Stimulated activated CD8-positive, alpha-beta memory T cell treated with anti-CD3 and anti-CD28 coated beads, Interleukin-15, amount 100 ng/mL, for 4 hours (primary cell): ENCODE results near the gene VPS37B.
"Not testable (repeated sequence)": the region's sequence is repeated elsewhere in the genome, so short reads cannot be mapped to it uniquely, and the experiment has no call there.

ENCODE experiments used
- DNase-seq, 2 donors: peaks; one replicate each; pipeline ENCODE4 v3.0.0-alpha.2; 2020; ENCODE audit warnings: low read depth in 2 of 2

The VPS37B gene

DNA sequence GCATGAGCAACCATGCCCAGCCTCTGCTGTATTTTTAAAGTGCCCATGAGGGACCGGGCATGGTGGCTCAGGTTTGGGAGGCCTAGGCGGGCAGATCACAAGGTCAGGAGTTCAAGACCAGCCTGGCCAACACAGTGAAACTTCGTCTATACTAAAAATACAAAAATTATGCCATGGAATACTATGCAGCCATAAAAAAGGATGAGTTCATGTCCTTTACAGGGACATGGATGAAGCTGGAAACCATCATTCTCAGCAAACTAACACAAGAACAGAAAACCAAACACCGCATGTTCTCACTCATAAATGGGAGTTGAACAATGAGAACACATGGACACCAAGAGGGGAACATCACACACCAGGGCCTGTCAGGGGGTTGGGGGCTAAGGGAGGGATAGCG is 9.3 kb upstream of the VPS37B start:
- not testable (repeated sequence) for DNase-seq

- no peak for DNase-seq
Measured at GRCh38 chr12:122903693-122904034, 7.7 kb upstream of the VPS37B start.

DNA sequence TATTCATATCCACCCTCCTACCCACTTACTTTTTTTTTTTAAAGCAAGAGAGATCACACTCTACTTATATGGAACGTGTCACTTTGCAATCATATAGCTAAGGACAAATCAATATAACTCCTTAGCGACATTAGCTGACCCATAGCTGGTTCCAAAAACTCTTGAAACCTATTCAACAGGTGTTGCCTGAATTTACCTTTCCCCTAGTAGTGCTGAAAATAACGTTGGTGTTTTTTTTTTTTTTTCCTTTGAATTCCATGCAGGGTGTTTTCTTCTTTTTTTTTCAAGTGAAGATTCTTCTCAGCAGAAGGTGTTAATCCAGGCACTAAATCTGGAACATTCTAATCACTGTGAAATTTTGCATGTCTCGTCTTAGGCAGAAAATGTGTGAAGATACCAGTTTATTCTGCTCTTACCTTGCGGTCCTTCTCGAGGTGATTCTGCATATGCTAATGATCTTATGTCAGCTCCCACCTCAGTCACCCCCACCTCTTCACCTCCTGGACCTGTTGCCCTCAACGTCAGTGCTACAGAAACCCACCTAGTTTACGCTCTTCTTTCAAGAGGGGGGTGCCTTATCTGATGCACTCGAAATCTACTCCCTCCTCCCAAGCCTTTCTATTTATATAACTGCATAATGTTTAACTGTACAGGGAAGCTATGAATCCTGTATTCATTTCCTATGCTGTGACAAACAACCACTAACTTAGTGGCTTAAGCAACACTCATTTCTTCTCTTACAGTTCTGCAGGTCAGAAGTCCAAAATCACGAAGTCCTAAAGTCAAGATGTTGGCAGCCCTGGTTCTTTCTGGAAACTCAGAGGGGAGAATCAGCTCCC is 7.1 kb upstream of the VPS37B start:
- DNase-seq, result no peak

- no peak for DNase-seq
Measured at GRCh38 chr12:122899887-122900286, 4.0 kb upstream of the VPS37B start.

- no peak for DNase-seq
Measured at GRCh38 chr12:122896662-122897061, 738 bp upstream of the VPS37B start.

GRCh38 chr12:122895320-122895703 is 612 bp downstream of the VPS37B start:
- DNase-seq, result no peak

- DNase-seq, result no peak
Measured at GRCh38 chr12:122894193-122895121, 1.5 kb downstream of the VPS37B start.

GRCh38 chr12:122893208-122894153 is 2.4 kb downstream of the VPS37B start:
- no peak for DNase-seq

GRCh38 chr12:122892724-122893123 is 3.2 kb downstream of the VPS37B start:
- not testable (repeated sequence) for DNase-seq

DNA sequence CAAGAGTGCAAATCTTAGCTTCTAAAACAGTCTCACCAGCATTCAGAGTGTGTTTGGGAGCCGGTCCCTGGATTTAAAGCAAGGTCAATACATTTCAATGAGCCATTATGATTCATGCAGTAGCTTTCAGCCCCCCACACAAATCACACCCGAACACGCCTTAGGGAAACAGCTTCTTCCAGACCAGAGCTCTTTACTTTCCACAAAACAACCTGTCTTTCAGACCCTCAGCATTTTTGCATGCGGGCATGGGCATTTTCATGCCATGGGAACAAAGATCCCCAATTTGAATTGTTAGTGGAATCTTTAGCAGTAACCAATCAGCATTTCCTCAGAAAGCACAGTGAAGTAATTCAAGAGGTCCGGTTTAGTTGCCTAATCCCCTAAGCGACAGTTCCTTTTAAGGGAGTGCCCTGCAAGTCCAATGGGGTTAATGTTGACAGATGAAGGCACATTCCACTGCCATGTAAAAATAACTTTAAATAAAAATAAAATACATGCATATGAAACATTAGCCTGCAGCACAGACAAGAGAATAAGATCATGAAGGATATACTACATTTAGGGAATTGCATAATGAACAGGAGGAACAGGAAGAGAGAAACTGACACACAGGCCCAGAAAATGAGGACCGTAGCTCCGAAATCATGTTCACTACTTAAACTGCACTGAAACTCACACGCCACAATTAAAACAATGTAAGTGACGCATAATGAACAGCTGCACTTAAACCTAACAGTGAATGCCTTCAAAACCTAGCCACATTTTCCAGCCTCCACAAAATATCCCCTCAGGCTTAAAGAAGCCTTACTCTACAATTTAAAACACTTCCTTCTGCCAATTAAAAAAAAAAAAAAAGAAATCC is 4.0 kb downstream of the VPS37B start:
- DNase-seq, result no peak

DNA sequence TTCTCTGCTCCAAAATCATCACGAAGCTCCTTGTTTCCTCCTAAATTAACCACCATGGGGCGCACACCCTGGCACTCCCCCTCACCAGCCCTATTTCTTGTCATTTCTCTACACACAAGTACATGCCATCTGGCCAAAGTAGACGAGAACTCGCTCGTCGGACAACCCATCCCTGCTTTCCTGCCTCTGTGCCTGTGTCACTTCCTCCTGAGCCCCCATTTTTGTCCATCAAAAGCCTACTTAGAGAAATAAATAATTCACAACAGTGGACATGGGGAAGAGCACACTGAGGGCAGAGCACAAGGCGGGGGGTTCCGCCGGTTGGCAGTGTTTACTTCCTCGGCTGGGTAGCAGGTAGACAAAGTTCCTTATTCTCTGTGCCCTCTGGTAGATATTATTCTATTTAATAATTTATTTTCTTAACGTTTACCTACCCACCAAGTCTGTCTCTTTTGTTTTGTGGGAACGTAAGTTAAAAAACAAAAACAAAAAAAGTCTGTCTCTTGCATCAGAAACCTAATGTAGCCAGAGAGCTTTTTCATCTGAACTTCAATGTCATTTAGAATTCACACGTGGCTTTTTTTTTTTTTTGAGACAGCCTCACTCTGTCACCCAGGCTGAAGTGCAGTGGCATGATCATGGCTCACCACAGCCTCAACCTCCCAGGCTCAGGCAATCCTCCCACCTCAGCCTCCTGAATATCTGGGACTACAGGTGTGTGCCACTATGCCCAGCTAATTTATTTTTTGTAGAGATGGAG is 6.0 kb downstream of the VPS37B start:
- no peak for DNase-seq

DNA sequence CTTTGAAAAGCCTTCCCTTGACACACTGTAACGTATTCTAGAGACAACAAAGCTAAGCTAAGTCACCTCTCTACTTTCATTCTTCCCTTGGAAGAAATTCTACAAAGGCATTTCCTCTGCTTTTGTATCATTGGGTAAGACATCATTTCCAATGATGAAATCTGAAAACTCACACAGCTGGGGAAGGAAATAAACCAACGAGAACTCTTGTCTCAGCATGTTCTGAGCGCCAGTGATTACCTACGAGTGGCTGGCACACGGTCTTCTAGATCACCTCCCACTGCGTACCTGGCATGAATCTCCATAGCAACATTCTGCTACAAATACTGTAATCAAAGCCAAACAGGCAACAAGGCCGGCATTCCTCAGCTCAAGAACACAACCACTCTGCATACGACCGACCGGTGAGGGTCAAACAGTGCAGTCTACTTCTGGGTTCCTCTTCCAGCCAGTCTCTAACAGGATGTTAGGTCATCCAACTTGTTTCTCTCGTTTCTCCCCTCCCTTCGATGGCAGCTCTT is 7.6 kb downstream of the VPS37B start:
- no peak for DNase-seq

- DNase-seq, result no peak
Measured at GRCh38 chr12:122887819-122888212, 8.1 kb downstream of the VPS37B start.

GRCh38 chr12:122886851-122887818 is 8.8 kb downstream of the VPS37B start:
- peak in 1 of 2 donors; percentile 43 for DNase-seq

- no peak for DNase-seq
Measured at GRCh38 chr12:122886161-122886560, 9.8 kb downstream of the VPS37B start.

DNA sequence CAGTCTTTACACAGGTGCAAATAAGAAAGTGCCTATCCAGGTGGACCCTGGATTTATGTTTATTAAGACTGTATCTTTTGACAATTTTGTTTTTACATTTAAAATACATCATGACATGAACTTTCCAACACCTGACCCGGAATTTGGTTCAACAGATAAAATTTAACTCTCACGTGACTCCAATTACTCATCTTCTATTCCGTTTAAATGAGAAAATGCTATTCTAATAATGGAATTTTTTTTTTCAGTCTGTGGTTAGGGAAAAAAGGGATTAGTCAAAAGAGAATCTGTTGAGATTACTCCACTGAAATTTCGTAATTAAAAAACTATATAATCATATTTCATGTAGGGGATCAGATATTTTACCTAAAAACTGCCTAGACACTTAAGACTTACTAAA is 11.1 kb downstream of the VPS37B start:
- DNase-seq, result no peak

DNA sequence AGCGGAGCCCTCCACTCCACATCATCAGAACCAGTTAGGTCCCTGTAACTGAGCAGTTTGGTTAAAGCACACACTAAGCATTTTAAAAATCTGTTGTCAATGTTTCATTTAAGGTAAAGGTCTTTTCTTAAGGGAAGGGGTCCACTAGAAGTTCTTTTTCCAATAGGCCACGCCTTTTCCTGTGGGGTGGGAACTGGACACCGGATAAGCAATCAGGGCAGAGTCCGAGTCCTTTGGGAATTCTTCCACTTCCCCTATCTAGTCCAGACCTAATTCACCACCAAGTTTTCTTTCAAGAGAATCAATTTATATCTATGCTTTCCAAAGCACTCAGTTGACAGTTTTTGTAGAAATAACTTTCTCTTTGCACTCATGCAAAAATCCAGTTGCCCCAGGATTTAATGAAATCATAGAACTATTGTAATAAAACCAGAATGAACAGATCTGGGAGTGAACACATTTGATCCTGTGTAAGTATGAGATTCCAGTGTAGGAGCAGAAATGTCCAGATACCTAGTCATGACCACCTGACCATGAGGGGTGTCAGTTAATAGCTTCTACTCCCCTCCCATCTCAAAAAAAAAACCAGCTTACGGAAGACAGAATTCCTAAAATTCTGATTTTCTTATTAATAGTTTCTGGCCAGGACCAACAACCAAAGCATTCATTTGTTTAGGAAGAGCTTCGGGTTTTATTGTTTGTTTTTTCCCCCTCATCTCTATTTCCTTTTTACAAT is 11.7 kb downstream of the VPS37B start:
- DNase-seq, result no peak
